ENCODE data around the gene KCND3. TPM values are rescaled to one million over a fixed set of nuclear protein-coding genes. Genes with fewer than 3 reads are reported as not detected.

Gene KCND3
- total RNA-seq, 4 donors from 2014 or later, result 7.4 to 20.4 (median 9.8) TPM

DNA sequence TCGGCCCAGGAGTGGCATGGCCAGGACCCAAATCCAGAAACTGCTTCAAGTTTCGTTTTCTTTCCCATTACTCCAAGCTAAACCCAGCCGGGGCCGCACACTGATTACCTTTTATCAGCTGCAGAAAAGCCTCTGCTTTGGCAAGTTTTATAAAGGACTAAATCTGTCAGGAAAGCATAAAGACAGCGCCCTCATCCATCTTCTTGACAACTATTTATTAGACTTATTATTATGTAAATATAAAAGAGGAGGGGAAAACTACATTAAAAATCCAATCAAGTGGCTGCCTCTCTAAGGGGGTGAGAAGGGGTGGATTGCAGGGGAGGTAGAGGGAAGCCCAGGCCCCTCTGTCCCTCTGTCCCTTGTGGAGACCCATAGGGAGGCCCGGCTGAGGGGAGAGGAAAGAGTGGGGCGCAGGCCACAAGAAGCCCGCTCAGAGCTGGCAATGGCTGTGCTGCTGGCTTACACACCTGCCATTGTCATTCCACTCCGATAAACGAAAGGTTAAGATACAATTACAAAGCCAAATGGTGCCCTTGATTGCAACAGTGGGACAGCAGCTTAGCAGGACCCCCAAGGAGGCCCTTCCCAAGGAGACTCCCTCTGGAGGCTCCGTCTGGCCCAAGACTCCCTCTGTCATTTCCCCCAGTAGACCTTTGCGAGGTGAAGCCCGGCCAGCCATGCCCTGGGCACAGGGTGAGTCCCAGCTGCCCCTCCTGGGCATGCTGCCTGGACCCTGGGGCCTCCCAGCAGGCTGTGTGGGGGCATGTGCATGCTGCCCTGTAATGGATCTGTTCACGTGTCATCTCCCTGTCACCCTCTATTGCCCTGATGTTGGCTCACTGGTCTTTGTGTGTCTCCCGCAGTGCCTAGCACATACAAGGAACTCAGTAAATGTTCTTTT, 45.4 kb downstream of the KCND3 start:
- WGBS, 2 donors, result 78 to 85% methylated on average over 14 of the region's 15 CpGs
- DNase-seq (ENCODE audit: low spot score in 2 of 2), result no peak
- no peak overlapping the region for H3K4me3 ChIP-seq (ENCODE audit: low read depth, poor library complexity, severe bottlenecking)
- no peak for TF ChIP-seq POLR2A (IDR thresholded peaks at IDR 0.05)
- TF ChIP-seq, protein P1, sequence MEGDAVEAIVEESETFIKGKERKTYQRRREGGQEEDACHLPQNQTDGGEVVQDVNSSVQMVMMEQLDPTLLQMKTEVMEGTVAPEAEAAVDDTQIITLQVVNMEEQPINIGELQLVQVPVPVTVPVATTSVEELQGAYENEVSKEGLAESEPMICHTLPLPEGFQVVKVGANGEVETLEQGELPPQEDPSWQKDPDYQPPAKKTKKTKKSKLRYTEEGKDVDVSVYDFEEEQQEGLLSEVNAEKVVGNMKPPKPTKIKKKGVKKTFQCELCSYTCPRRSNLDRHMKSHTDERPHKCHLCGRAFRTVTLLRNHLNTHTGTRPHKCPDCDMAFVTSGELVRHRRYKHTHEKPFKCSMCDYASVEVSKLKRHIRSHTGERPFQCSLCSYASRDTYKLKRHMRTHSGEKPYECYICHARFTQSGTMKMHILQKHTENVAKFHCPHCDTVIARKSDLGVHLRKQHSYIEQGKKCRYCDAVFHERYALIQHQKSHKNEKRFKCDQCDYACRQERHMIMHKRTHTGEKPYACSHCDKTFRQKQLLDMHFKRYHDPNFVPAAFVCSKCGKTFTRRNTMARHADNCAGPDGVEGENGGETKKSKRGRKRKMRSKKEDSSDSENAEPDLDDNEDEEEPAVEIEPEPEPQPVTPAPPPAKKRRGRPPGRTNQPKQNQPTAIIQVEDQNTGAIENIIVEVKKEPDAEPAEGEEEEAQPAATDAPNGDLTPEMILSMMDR (IDR thresholded peaks at IDR 0.05), result no peak
- intact Hi-C loops (cut with DNase I; ENCODE audit: low total_unique reads), result no loop called here

DNA sequence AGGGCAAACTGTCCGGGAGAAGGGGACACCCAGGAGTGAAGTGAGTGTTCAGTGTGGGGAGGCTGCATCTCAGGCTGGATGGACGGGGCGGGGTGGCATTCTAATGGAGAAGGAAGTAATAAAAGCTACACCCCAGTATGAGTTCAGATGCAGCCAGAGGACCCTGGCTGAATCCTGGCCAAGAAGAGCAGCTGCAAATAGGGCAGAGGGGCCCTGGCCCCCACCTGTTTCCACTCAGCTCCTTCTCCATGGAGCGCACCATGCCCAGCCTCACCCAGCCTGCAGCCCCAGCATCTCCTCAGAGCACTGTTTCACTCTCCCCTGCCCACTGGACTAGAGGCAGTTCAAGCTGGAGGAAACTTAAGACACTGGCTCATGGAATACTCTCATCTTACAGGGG, 46.4 kb downstream of the KCND3 start:
- intact Hi-C loops (cut with DNase I; ENCODE audit: low total_unique reads), result no loop called here
- no peak for DNase-seq (ENCODE audit: low spot score in 2 of 2)
- TF ChIP-seq, protein P1 (IDR thresholded peaks at IDR 0.05), result no peak
- no peak for TF ChIP-seq POLR2A (IDR thresholded peaks at IDR 0.05)
- H3K4me3 ChIP-seq (ENCODE audit: low read depth, poor library complexity, severe bottlenecking), result no peak overlapping the region
- WGBS, 2 donors, result 76 to 88% methylated on average over 4 of the region's 4 CpGs

DNA sequence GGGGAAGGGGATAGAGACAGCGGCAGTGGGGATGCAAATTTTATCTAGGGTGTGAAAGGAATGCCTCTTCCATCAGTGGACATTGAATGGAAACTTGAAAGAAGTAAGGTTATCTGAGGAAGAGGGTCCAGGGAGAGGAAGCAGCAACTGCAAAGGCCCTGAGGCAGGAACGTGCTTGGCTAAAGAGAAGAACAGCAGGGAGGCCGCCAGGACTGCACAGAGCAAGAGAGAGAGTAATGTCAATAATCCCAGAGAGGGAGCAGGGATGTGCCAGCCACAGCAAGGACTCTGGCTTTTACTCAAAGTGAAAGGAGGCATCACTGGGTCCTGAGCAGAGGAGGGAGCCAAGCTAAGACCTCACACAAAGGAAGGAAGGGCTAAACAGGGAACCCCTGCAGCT, 50.9 kb downstream of the KCND3 start:
- peak in 1 of 2 donors; percentile 69 for DNase-seq (ENCODE audit: low spot score in 2 of 2)
- 85 to 88% methylated on average over 3 of the region's 3 CpGs for WGBS, 2 donors
- H3K4me3 ChIP-seq (ENCODE audit: low read depth, poor library complexity, severe bottlenecking), result no peak overlapping the region
- TF ChIP-seq, protein P1 (IDR thresholded peaks at IDR 0.05), result no peak
- no peak for TF ChIP-seq POLR2A (IDR thresholded peaks at IDR 0.05)
- intact Hi-C loops (cut with DNase I; ENCODE audit: low total_unique reads), result no loop called here

DNA sequence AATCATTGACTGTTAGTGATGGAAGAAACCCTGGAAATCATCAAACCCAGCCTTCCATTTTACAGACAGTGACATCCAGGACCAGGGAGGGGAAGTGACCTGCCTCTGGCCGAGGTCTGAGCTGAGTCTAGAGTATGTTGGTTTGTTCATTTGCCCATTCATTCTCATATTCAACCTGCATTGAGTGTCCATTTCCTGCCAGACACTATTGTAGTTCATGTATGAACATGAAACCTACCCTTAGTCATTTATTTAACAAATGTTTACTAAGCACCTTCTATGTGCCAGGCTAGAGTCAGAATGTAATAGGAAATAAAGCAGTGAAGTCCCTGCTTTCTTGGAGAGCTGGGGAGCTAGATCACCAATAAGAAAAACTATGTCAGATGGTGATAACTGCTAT, 51.3 kb downstream of the KCND3 start:
- no peak overlapping the region for H3K4me3 ChIP-seq (ENCODE audit: low read depth, poor library complexity, severe bottlenecking)
- intact Hi-C loops (cut with DNase I; ENCODE audit: low total_unique reads), result no loop called here
- peak in 1 of 2 donors; percentile 2 for DNase-seq (ENCODE audit: low spot score in 2 of 2)
- WGBS, 2 donors, result 50 to 67% methylated on average over 1 of the region's 1 CpG
- no peak for TF ChIP-seq POLR2A (IDR thresholded peaks at IDR 0.05)
- TF ChIP-seq, protein P1 (IDR thresholded peaks at IDR 0.05), result no peak

DNA sequence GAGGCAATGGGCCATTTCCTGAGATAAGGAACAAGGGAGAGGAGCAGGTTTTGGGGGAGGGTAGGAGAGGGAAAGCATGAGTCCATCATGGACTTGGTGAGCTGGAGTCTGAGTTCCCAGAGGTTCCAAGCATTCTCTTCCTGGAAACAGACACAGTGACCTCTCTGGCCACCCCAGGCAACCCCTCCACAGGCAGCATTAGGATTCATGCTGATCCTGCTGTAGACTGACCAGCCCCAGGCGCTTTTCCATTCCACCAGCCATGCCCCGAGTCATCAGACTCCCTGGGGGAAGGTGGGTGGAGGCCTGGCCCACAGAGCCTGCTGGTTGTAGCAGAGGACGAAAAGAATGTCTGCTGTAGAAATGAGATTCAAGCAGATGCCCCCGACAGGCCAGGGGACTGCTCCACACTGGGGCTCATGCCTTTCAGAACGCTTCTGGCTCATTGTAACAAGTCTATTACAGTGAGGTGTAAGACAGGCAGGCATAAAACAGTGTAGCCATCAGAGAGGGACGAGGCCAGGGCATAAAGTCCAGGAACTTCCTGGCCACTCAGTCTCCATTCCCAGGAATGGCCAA, 52.2 kb downstream of the KCND3 start:
- intact Hi-C loops (cut with DNase I; ENCODE audit: low total_unique reads), result no loop called here
- 59 to 63% methylated on average over 6 of the region's 6 CpGs for WGBS, 2 donors
- TF ChIP-seq, protein P1 (IDR thresholded peaks at IDR 0.05), result no peak
- no peak for TF ChIP-seq POLR2A (IDR thresholded peaks at IDR 0.05)
- DNase-seq (ENCODE audit: low spot score in 2 of 2), result peak in 1 of 2 donors; percentile 68
- no peak overlapping the region for H3K4me3 ChIP-seq (ENCODE audit: low read depth, poor library complexity, severe bottlenecking)

Data from lower leg skin (tissue), 4 donors.